K562 (cell line): ENCODE results near the gene TYW1. TPM values are rescaled to one million over a fixed set of nuclear protein-coding genes. Genes with fewer than 3 reads are reported as not detected.
"Not testable (repeated sequence)": the region's sequence is repeated elsewhere in the genome, so short reads cannot be mapped to it uniquely, and the experiment has no call there.

Experiments used
- ATAC-seq: fragments of 200-7000 bp; cut with Tn5 transposase; 3 replicates; pipeline ENCODE4 v1.9.1; 2020; ENCODE audit warnings: moderate library complexity
- BruUV-seq: library from RNA; stranded (reverse); fragments of 400-500 nt; replicated peaks from 2 replicates; lab custom pipeline; 2021; lab: Mats Ljungman, UMichigan
- CTCF ChIA-PET: fragments of 300-600 bp; formaldehyde crosslinking; extraction: SDS; loops from one replicate; lab custom pipeline; 2021; ENCODE audit warnings: low intra/inter-chr PET ratio; lab: Yijun Ruan, JAX
- POLR2A ChIA-PET: fragments of 300-600, 350-650 bp; sonication (Branson Sonifier 250); formaldehyde crosslinking; extraction: SDS; loops from one replicate; lab custom pipeline; 2021; ENCODE audit warnings: antibody characterized with exemption, inconsistent platforms; lab: Yijun Ruan, JAX
- DNase-seq, 4 experiments: peaks; one replicate each; pipeline versions ENCODE4 v3.0.0 to v3.0.0-alpha.2; 2011 to 2018; ENCODE audit warnings: low spot score in 3 of 4, mixed read lengths in 3 of 4; ENCODE audit errors: extremely low read depth in 1 of 4
- FAIRE-seq: peaks from 2 replicates; lab custom pipeline; 2011; peaks lifted over from hg19 to GRCh38; lab: Jason Lieb, UNC
- H2AFZ ChIP-seq: 2 replicates; pipeline ENCODE4 v1.6.0; 2011; ENCODE audit warnings: low read depth, low read length, control low read depth, inconsistent platforms
- H3K27ac ChIP-seq: fragments of 200-600 bp; 3 replicates; pipeline ENCODE4 v1.8.0; 2011; ENCODE audit warnings: low read depth, mild to moderate bottlenecking, control low read depth, inconsistent platforms, low read length, moderate library complexity, mixed read lengths; ENCODE audit errors: extremely low read depth
- H3K27me3 ChIP-seq, 2 experiments: fragments of 300-600 bp in 1 of 2; 2 replicates in 1 of 2; 3 replicates in 1 of 2; pipeline versions ENCODE4 v1.6.0 to v1.8.0; 2011; ENCODE audit warnings: inconsistent platforms in 2 of 2, low read length in 2 of 2, mild to moderate bottlenecking in 1 of 2, mixed read lengths in 1 of 2, moderate library complexity in 1 of 2; ENCODE audit not compliant: control insufficient read depth in 2 of 2, insufficient read depth in 2 of 2
- H3K36me3 ChIP-seq: fragments of 300-600 bp; 3 replicates; pipeline ENCODE4 v1.8.0; 2011; ENCODE audit warnings: mild to moderate bottlenecking, low read length, inconsistent platforms; ENCODE audit not compliant: control insufficient read depth, insufficient read depth
- H3K4me1 ChIP-seq, 2 experiments: fragments of 200-600 bp in 1 of 2; replicated peaks in 1 of 2; 2 replicates in 1 of 2; 3 replicates in 1 of 2; pipeline versions ENCODE4 v1.5.1 to v1.8.0; 2011; ENCODE audit warnings: inconsistent platforms in 2 of 2, low read length in 2 of 2, mild to moderate bottlenecking in 1 of 2, mixed read lengths in 1 of 2, moderate library complexity in 1 of 2; ENCODE audit not compliant: control insufficient read depth in 2 of 2, insufficient read depth in 2 of 2
- H3K4me2 ChIP-seq: 2 replicates; pipeline ENCODE4 v1.6.1; 2011; ENCODE audit warnings: low read length, control low read depth, inconsistent platforms, mixed read lengths; ENCODE audit not compliant: insufficient read depth
- H3K4me3 ChIP-seq: fragments of 200-600 bp; sonication (generic), shearing (Covaris generic); 2 replicates; pipeline ENCODE4 v1.5.1; 2016; ENCODE audit warnings: control low read depth, inconsistent platforms
- H3K79me2 ChIP-seq: fragments of 200-600 bp; 3 replicates; pipeline ENCODE4 v1.8.0; 2011; ENCODE audit warnings: low read length, inconsistent platforms; ENCODE audit not compliant: control insufficient read depth, insufficient read depth
- H3K9ac ChIP-seq, 2 experiments: 2 replicates each; pipeline versions ENCODE4 v1.6.0 to v1.6.1; 2011; ENCODE audit warnings: low read depth in 2 of 2, low read length in 2 of 2, control low read depth in 1 of 2, inconsistent platforms in 1 of 2, mild to moderate bottlenecking in 1 of 2, mixed read lengths in 1 of 2; ENCODE audit not compliant: insufficient read depth in 1 of 2
- H3K9me1 ChIP-seq: one replicate; pipeline ENCODE4 v1.6.0; 2011; ENCODE audit warnings: inconsistent platforms, mild to moderate bottlenecking, low read length, moderate library complexity; ENCODE audit not compliant: control insufficient read depth, insufficient read depth
- H3K9me3 ChIP-seq: replicated peaks from 2 replicates; pipeline ENCODE4 v1.5.1; 2011; ENCODE audit warnings: low read depth, low read length, inconsistent platforms; ENCODE audit not compliant: control insufficient read depth, insufficient read depth
- H4K20me1 ChIP-seq: replicated peaks from 2 replicates; pipeline ENCODE4 v1.6.1; 2011; ENCODE audit warnings: low read length, inconsistent platforms, mixed read lengths; ENCODE audit not compliant: control insufficient read depth, insufficient read depth
- ZFP36 ChIP-seq: fragments of 150-350 bp; IDR thresholded peaks from 2 replicates; pipeline ENCODE4 v1.6.1; 2018; ENCODE audit warnings: low read length, low read depth; ENCODE audit not compliant: partially characterized antibody
- ZNF280A ChIP-seq: fragments of 450-650 bp; IDR thresholded peaks from 2 replicates; pipeline ENCODE4 v1.6.1; 2018; ENCODE audit warnings: mild to moderate bottlenecking, low read depth; ENCODE audit not compliant: partially characterized antibody
- ZNF431 ChIP-seq: sonication (generic); formaldehyde crosslinking; IDR thresholded peaks from 2 replicates; pipeline ENCODE4 v1.8.0; 2022; ENCODE audit warnings: mild to moderate bottlenecking, missing genetic modification reagents
- WGBS: fragments of 100-300 bp; shearing (Covaris generic); methylation state at CpG from one replicate; pipeline ENCODE4 v1.1.6; 2016; ENCODE audit warnings: low coverage, mixed read lengths; ENCODE audit not compliant: insufficient coverage; ENCODE audit errors: missing lambda C conversion rate; 5-methylcytosine and 5-hydroxymethylcytosine counted together
- in situ Hi-C: fragments of 300-500 bp; cut with MboI; formaldehyde crosslinking; loops from 4 replicates; pipeline ENCODE4 v1.15.0; 2018; ENCODE audit warnings: inconsistent platforms, mixed read lengths
- intact Hi-C: fragments of 100-400 bp; cut with micrococcal nuclease; formaldehyde crosslinking; loops from 2 replicates; pipeline ENCODE4 v1.14.2; 2022
- polyA plus RNA-seq, 8 experiments: library from polyadenylated mRNA; depleted of rRNA in 4 of 8; stranded (reverse) in 5 of 8; unstranded in 3 of 8; fragments of >200 nt; fragmentation: Nextera tagmentation in 2 of 8; fragmentation: Illumina TruSeq in 1 of 8; extraction: Ambion mirVana in 2 of 8; extraction: Trizol in 1 of 8; gene quantifications; 2 replicates each; pipeline versions ENCODE4 v1.2.1 to v1.2.3, GENCODE V29; 2011 to 2014; ENCODE audit warnings: inconsistent platforms in 1 of 8, missing spikeins in 1 of 8
- total RNA-seq, 7 experiments: library from RNA; depleted of rRNA in 6 of 7; stranded (reverse); fragments of >200 nt in 6 of 7; fragmentation: Illumina TruSeq in 2 of 7; extraction: Trizol in 2 of 7; gene quantifications; 2 replicates each; pipeline versions ENCODE4 v1.2.1 to v1.2.3, GENCODE V29; 2011 to 2021; ENCODE audit warnings: low replicate concordance in 1 of 7

TYW1 gene
- total and polyA plus RNA-seq, 9 of the 15 experiments (the other 6 are each of a cell fraction or from before 2014, with no cell fraction given) = 17.4 to 32.0 (median 26.2) TPM

GRCh38 chr7:67137489-67137888 is 140.9 kb downstream of the TYW1 start:
- H3K36me3 ChIP-seq, H3K4me1 ChIP-seq, H3K9me1 ChIP-seq, H2AFZ ChIP-seq, H3K27ac ChIP-seq, H3K27me3 ChIP-seq, in situ Hi-C loops, H3K9ac ChIP-seq, H3K79me2 ChIP-seq, H3K4me2 ChIP-seq, POLR2A ChIA-PET, H4K20me1 ChIP-seq, intact Hi-C loops, H3K4me3 ChIP-seq, CTCF ChIA-PET, H3K9me3 ChIP-seq, FAIRE-seq, ATAC-seq, DNase-seq, BruUV-seq: not testable (repeated sequence)
- WGBS = 86% methylated on average over 3 of the region's 3 CpGs

- BruUV-seq, H3K4me1 ChIP-seq, intact Hi-C loops, in situ Hi-C loops, H3K27me3 ChIP-seq, H3K4me2 ChIP-seq, H3K9me1 ChIP-seq, H4K20me1 ChIP-seq, H3K36me3 ChIP-seq, H3K9me3 ChIP-seq, ATAC-seq, CTCF ChIA-PET, H3K27ac ChIP-seq, POLR2A ChIA-PET, H2AFZ ChIP-seq, H3K79me2 ChIP-seq, H3K9ac ChIP-seq, DNase-seq, FAIRE-seq, H3K4me3 ChIP-seq: not testable (repeated sequence)
- WGBS = 80% methylated on average over 3 of the region's 3 CpGs
- TF ChIP-seq ZNF280A (peak; percentile 21), ZFP36 (peak; percentile 6), ZNF431 (peak; percentile 96)
Measured at GRCh38 chr7:67139876-67140275, 143.2 kb downstream of the TYW1 start.

DNA sequence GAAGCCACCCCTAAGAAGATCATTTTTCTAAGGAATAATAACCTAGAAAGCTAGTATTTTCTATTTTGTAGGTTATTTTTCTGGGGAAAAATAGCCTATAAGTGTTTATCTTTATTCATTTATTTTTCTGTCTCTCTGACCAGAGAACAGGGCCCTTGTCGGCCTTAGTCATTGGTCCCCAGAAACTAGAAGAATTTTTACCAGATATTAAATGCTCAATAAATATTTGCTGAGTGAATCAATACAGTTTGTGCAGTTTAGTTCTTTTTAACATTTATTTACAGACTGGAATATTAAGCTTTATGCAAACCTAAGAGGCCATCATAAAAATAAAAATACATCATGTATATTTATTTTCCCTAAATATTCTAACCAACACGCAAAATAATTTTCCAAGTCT is 144.4 kb downstream of the TYW1 start:
- CTCF ChIA-PET, H3K9ac ChIP-seq, H3K4me2 ChIP-seq, POLR2A ChIA-PET, H3K27me3 ChIP-seq, FAIRE-seq, H3K79me2 ChIP-seq, ATAC-seq, H2AFZ ChIP-seq, in situ Hi-C loops, intact Hi-C loops, H3K4me1 ChIP-seq, DNase-seq, H3K9me3 ChIP-seq, H3K36me3 ChIP-seq, H3K4me3 ChIP-seq, H3K9me1 ChIP-seq, BruUV-seq, H3K27ac ChIP-seq, H4K20me1 ChIP-seq: not testable (repeated sequence)
- 89% methylated on average over 2 of the region's 2 CpGs for WGBS
